Measurements from ENCODE around the gene FLT3. TPM values are rescaled to one million over a fixed set of nuclear protein-coding genes. Genes with fewer than 3 reads are reported as not detected.
"Not testable (repeated sequence)": the region's sequence is repeated elsewhere in the genome, so short reads cannot be mapped to it uniquely, and the experiment has no call there.

Gene FLT3
- total RNA-seq, 1 donor from 2014 or later: not detected

DNA sequence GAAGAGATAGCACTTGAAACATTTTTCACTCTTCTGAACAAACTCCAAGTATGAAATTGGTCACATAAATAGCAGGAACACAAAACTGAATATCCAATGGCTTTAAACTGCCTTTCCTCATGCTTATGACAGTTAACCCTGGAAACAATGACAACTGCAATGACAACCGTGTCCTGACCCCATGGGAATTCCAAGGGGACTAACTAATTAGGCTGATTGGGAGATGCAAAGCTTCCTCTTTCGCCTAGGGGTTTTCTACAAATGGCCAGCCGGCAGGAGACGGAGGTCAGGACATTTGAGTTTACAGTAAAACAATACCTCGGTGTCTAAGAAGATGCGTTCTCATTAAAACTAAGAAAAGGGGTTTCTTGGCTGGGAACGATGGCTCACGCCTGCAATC lies 58.9 kb downstream of the FLT3 start:
- no peak overlapping the region for H3K27ac Mint-ChIP-seq
- no peak for DNase-seq (ENCODE audit: extremely low spot score, unreplicated experiment)

DNA sequence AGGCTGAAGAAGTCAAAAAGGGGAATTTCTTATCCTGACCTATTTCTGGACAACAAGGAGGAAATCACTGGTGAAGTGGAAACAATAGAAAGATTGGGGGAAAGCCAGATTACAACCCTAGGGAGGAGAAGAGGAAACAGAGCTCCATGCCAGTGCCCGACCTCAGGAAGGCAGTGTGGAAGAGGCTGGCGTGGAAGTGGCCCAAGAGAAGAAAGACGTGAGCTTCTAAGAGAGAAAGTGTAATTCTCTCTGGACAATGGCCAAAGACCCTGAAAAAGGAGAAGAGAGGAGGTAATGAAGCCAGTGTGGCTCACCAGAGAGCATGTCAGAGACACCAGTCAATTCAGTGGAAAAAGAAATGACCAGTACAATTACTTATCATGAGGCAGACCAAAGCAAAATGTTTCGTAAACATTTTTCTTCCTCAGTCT lies 59.3 kb downstream of the FLT3 start:
- no peaks in the 10 kb centered on the region for H3K36me3 Mint-ChIP-seq
- no peaks in the 10 kb centered on the region for H3K9me3 Mint-ChIP-seq
- no peak overlapping the region for H3K4me3 Mint-ChIP-seq
- no peak for DNase-seq (ENCODE audit: extremely low spot score, unreplicated experiment)
- no peak overlapping the region for H3K27ac Mint-ChIP-seq
- H3K4me1 Mint-ChIP-seq (ENCODE audit: unreplicated experiment): no peaks in the 10 kb centered on the region
- TF ChIP-seq, protein P1, sequence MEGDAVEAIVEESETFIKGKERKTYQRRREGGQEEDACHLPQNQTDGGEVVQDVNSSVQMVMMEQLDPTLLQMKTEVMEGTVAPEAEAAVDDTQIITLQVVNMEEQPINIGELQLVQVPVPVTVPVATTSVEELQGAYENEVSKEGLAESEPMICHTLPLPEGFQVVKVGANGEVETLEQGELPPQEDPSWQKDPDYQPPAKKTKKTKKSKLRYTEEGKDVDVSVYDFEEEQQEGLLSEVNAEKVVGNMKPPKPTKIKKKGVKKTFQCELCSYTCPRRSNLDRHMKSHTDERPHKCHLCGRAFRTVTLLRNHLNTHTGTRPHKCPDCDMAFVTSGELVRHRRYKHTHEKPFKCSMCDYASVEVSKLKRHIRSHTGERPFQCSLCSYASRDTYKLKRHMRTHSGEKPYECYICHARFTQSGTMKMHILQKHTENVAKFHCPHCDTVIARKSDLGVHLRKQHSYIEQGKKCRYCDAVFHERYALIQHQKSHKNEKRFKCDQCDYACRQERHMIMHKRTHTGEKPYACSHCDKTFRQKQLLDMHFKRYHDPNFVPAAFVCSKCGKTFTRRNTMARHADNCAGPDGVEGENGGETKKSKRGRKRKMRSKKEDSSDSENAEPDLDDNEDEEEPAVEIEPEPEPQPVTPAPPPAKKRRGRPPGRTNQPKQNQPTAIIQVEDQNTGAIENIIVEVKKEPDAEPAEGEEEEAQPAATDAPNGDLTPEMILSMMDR (conservative IDR thresholded peaks at IDR 0.05): no peak
- H3K27me3 Mint-ChIP-seq: peaks cover 30% of the 10 kb centered on the region

More for the DNA sequence above, 58.9 kb downstream of the FLT3 start:
- no peaks in the 10 kb centered on the region for H3K9me3 Mint-ChIP-seq
- TF ChIP-seq, protein P1 (conservative IDR thresholded peaks at IDR 0.05): no peak
- H3K4me1 Mint-ChIP-seq (ENCODE audit: unreplicated experiment): no peaks in the 10 kb centered on the region
- no peaks in the 10 kb centered on the region for H3K36me3 Mint-ChIP-seq
- H3K27me3 Mint-ChIP-seq: peaks cover 29% of the 10 kb centered on the region
- no peak overlapping the region for H3K4me3 Mint-ChIP-seq

DNA sequence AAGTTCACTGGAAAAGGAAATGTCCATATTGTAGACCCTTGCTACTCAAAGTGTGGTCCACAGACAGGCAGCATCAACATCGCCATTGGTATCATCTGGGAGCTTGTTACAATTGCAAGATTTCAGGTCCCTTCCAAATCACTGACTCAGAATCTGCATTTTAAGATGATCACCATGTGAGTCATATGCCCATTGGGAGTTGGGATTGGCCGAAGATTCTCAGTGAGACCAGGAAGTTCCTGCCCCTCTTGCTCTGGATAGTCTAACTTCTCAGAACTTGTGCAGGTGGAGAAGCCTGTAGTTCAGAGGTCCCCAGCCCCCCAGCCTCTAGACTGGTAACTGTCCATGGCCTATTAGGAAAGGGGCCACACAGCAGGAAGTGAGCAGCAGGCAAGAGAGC lies 63.0 kb downstream of the FLT3 start:
- TF ChIP-seq, protein P1 (conservative IDR thresholded peaks at IDR 0.05): no peak
- Mint-ChIP-seq H3K4me1 (ENCODE audit: unreplicated experiment) (no peaks in the 10 kb centered on the region), H3K9me3 (no peaks in the 10 kb centered on the region), H3K4me3 (no peak overlapping the region), H3K36me3 (no peaks in the 10 kb centered on the region), H3K27ac (no peak overlapping the region), H3K27me3 (peaks cover 43% of the 10 kb centered on the region)
- no peak for DNase-seq (ENCODE audit: extremely low spot score, unreplicated experiment)

DNA sequence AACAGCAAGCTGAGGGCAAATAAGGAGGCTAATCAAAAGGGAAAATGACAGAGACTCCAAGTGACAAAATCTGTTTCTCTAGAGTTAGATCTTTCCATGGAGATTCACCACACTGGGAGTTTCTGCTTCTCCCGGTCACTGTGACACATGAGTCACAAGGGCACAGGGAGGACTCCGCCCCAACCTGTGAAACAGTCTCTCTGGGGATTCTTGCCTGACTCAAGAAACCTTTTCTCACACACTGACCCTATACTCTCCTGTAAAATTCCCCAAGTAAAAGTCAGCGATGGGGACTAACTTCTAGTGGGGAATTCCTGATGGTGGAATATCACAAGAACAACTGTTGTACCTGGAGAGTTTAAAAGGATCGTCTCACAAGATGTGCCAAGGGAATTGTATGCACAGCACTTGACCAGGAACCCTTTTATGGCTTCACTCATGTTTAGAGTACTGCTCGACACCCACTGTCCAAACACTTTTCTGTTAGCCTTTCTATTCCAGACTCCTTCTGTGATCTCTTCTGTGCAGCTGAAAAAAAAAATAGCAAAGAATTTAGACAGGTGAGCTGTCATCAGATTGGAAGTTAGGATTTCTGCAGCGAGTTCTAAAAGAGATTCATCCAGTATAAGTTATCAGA lies 65.1 kb downstream of the FLT3 start:
- no peak overlapping the region for H3K4me3 Mint-ChIP-seq
- no peak for DNase-seq (ENCODE audit: extremely low spot score, unreplicated experiment)
- no peaks in the 10 kb centered on the region for H3K9me3 Mint-ChIP-seq
- H3K27ac Mint-ChIP-seq: no peak overlapping the region
- no peaks in the 10 kb centered on the region for H3K36me3 Mint-ChIP-seq
- TF ChIP-seq, protein P1 (conservative IDR thresholded peaks at IDR 0.05): no peak
- H3K4me1 Mint-ChIP-seq (ENCODE audit: unreplicated experiment): no peaks in the 10 kb centered on the region
- peaks cover 42% of the 10 kb centered on the region for H3K27me3 Mint-ChIP-seq

DNA sequence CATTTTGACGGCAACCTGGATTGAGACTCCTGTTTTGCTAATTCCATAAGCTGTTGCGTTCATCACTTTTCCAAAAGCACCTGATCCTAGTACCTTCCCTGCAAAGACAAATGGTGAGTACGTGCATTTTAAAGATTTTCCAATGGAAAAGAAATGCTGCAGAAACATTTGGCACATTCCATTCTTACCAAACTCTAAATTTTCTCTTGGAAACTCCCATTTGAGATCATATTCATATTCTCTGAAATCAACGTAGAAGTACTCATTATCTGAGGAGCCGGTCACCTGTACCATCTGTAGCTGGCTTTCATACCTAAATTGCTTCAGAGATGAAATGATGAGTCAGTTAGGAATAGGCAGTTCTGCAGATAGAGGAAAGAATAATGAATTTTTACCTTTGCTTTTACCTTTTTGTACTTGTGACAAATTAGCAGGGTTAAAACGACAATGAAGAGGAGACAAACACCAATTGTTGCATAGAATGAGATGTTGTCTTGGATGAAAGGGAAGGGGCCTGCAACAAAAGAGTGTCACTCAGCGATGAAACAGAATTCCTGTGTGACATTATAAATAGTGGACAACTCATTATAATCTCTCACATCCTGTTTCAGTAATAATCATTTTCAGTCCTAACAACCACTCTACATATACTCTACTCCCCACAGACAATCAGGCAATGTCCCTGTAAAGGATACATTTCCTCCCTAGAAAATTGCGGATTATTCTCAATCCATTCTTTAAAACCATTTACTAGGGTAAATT lies 66.3 kb downstream of the FLT3 start:
- H3K36me3 Mint-ChIP-seq: no peaks in the 10 kb centered on the region
- H3K4me3 Mint-ChIP-seq: no peak overlapping the region
- TF ChIP-seq, protein P1 (conservative IDR thresholded peaks at IDR 0.05): no peak
- no peaks in the 10 kb centered on the region for H3K9me3 Mint-ChIP-seq
- no peak for DNase-seq (ENCODE audit: extremely low spot score, unreplicated experiment)
- no peaks in the 10 kb centered on the region for H3K4me1 Mint-ChIP-seq (ENCODE audit: unreplicated experiment)
- peaks cover 42% of the 10 kb centered on the region for H3K27me3 Mint-ChIP-seq
- no peak overlapping the region for H3K27ac Mint-ChIP-seq

DNA sequence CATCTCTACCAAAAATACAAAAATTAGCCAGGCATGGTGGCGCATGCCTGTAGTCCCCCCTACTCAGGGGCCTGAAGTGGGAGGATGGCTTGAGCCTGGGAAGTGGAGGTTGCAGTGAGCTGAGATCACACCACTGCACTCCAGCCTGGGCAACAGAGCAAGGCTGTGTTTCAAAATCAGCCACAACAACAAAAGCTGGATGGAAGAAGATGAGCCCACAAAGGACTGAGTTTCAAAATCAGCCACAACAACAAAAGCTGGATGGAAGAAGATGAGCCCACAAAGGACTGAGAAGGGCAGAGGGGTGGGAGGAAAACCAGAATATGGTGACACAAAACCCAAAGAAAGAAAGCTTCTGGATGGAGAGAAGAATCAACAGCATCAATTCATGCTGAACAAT lies 67.9 kb downstream of the FLT3 start:
- H3K36me3 Mint-ChIP-seq; H3K27ac Mint-ChIP-seq; H3K4me3 Mint-ChIP-seq; H3K9me3 Mint-ChIP-seq; H3K4me1 Mint-ChIP-seq (ENCODE audit: unreplicated experiment); DNase-seq (ENCODE audit: extremely low spot score, unreplicated experiment): not testable (repeated sequence)
- H3K27me3 Mint-ChIP-seq: peaks cover 39% of the 10 kb centered on the region
